Aorta (tissue), 5 donors: ENCODE data around the gene FARP2. TPM values are rescaled to one million over a fixed set of nuclear protein-coding genes. Genes with fewer than 3 reads are reported as not detected.

Experiments
- ATAC-seq: fragments of 200-7000 bp; cut with Tn5 transposase; one replicate; pipeline ENCODE4 v1.9.1; 2022; ENCODE audit warnings: moderate library complexity; ENCODE audit not compliant: low FRiP score
- DNase-seq, 2 donors: peaks; one replicate each; pipeline ENCODE4 v3.0.0-alpha.2; 2020
- H3K27ac ChIP-seq, 2 donors: one replicate each; pipeline ENCODE4 v1.5.1; 2013; ENCODE audit warnings: low read length in 2 of 2, mild to moderate bottlenecking in 2 of 2, moderate library complexity in 2 of 2, control low read depth in 1 of 2, inconsistent platforms in 1 of 2, low read depth in 1 of 2
- H3K27me3 ChIP-seq, 2 donors: one replicate each; pipeline ENCODE4 v1.6.1; 2013; ENCODE audit warnings: control low read depth in 1 of 2, low read length in 1 of 2, mild to moderate bottlenecking in 1 of 2, moderate library complexity in 1 of 2; ENCODE audit not compliant: insufficient read depth in 2 of 2, control insufficient read depth in 1 of 2
- H3K36me3 ChIP-seq, 2 donors: one replicate each; pipeline ENCODE4 v1.6.1; 2013; ENCODE audit warnings: control low read depth in 1 of 2, low read length in 1 of 2, mild to moderate bottlenecking in 1 of 2; ENCODE audit not compliant: insufficient read depth in 2 of 2, control insufficient read depth in 1 of 2
- H3K4me1 ChIP-seq, 2 donors: one replicate each; pipeline ENCODE4 v1.6.1; 2013; ENCODE audit warnings: low read length in 2 of 2, control low read depth in 1 of 2, mild to moderate bottlenecking in 1 of 2, moderate library complexity in 1 of 2; ENCODE audit not compliant: insufficient read depth in 2 of 2, control insufficient read depth in 1 of 2
- H3K4me3 ChIP-seq, 2 donors: one replicate each; pipeline ENCODE4 v1.5.1; 2013; ENCODE audit warnings: low read length in 2 of 2, control low read depth in 1 of 2, mild to moderate bottlenecking in 1 of 2
- H3K9me3 ChIP-seq: one replicate; pipeline ENCODE4 v1.6.1; 2013; ENCODE audit warnings: mild to moderate bottlenecking, low read length; ENCODE audit not compliant: control insufficient read depth
- whole genome bisulfite sequencing, 2 donors: extraction: QIAGEN DNeasy Blood & Tissue Kit; methylation state at CpG; one replicate each; pipeline ENCODE4 v1.1.7; 2013; 5-methylcytosine and 5-hydroxymethylcytosine counted together
- intact Hi-C, 2 donors: fragments of 100-400 bp; cut with DNase I; formaldehyde crosslinking; loops; one replicate each; pipeline versions ENCODE4 v1.14.2 to v1.15.0; 2022
- polyA plus RNA-seq, 2 donors: library from polyadenylated mRNA; stranded (reverse); fragments of 200-250 nt; gene quantifications; one replicate each; pipeline ENCODE4 v1.2.3, GENCODE V29; 2013
- total RNA-seq, 2 donors: library from RNA; stranded (reverse); fragmentation: NEBNext Ultra II Directional; extraction: Animal tissue kit (Norgen Biotek cat#: 25700); gene quantifications; one replicate each; pipeline ENCODE4 v1.2.1, GENCODE V29; 2021
- donor health status: healthy with polysubstance abuse.
- donor health status: Bipolar disorder and iron deficiency.
- donor health status: DM: no; HTN: no; CAD: no.
- donor health status: DM: no; HTN: no; CAD: no.
- donor health status: DM: yes; HTN: yes; CAD: no.

Gene FARP2
- total and polyA plus RNA-seq, 4 donors = 16.4 to 64.4 (median 48.7) TPM

- Histone ChIP-seq H3K36me3 (no peaks in the 10 kb centered on the region), H3K27ac (no peak overlapping the region), H3K9me3 (no peaks in the 10 kb centered on the region), H3K4me3 (no peak overlapping the region), H3K4me1 (no peaks in the 10 kb centered on the region), H3K27me3 (no peaks in the 10 kb centered on the region)
- WGBS, 2 donors = 80 to 83% methylated on average over 15 to 16 of the region's 16 CpGs
- DNase-seq (no peak), ATAC-seq (no peak)
- intact Hi-C loops = no loop called here
Observed at GRCh38 chr2:241494311-241494908, 138.3 kb downstream of the FARP2 start.

GRCh38 chr2:241495172-241496002 lies 139.3 kb downstream of the FARP2 start:
- 82 to 86% methylated on average over 34 of the region's 34 CpGs for WGBS, 2 donors
- Histone ChIP-seq H3K4me3 (no peak overlapping the region), H3K27me3 (no peaks in the 10 kb centered on the region), H3K9me3 (no peaks in the 10 kb centered on the region), H3K4me1 (no peaks in the 10 kb centered on the region), H3K36me3 (no peaks in the 10 kb centered on the region), H3K27ac (no peak overlapping the region)
- intact Hi-C loops = no loop called here
- ATAC-seq (no peak), DNase-seq (no peak)

GRCh38 chr2:241496003-241496707 lies 140.1 kb downstream of the FARP2 start:
- intact Hi-C loops = no loop called here
- no peaks in the 10 kb centered on the region for H3K27me3 ChIP-seq
- H3K4me1 ChIP-seq = no peaks in the 10 kb centered on the region
- no peak overlapping the region for H3K4me3 ChIP-seq
- no peaks in the 10 kb centered on the region for H3K36me3 ChIP-seq
- ATAC-seq (no peak), DNase-seq (no peak)
- 90 to 91% methylated on average over 28 of the region's 28 CpGs for WGBS, 2 donors
- no peaks in the 10 kb centered on the region for H3K9me3 ChIP-seq
- H3K27ac ChIP-seq = no peak overlapping the region

GRCh38 chr2:241496904-241497877 lies 141.1 kb downstream of the FARP2 start:
- H3K36me3 ChIP-seq = no peaks in the 10 kb centered on the region
- no peak overlapping the region for H3K4me3 ChIP-seq
- ATAC-seq = no peak
- no peak overlapping the region for H3K27ac ChIP-seq
- no peak for DNase-seq
- no peaks in the 10 kb centered on the region for H3K9me3 ChIP-seq
- WGBS, 2 donors = 86 to 87% methylated on average over 29 of the region's 29 CpGs
- no peaks in the 10 kb centered on the region for H3K27me3 ChIP-seq
- intact Hi-C loops = no loop called here
- H3K4me1 ChIP-seq = no peaks in the 10 kb centered on the region

GRCh38 chr2:241498115-241499070 lies 142.3 kb downstream of the FARP2 start:
- ATAC-seq = no peak
- Histone ChIP-seq H3K36me3 (no peaks in the 10 kb centered on the region), H3K27me3 (no peaks in the 10 kb centered on the region), H3K4me3 (no peak overlapping the region), H3K4me1 (no peaks in the 10 kb centered on the region), H3K9me3 (no peaks in the 10 kb centered on the region), H3K27ac (no peak overlapping the region)
- peak in 1 of 2 donors; percentile 69 for DNase-seq
- intact Hi-C loops = no loop called here
- WGBS, 2 donors = 89 to 90% methylated on average over 35 to 36 of the region's 36 CpGs

GRCh38 chr2:241499146-241499965 lies 143.3 kb downstream of the FARP2 start:
- WGBS, 2 donors = 78 to 80% methylated on average over 28 of the region's 28 CpGs
- intact Hi-C loops = no loop called here
- no peak for ATAC-seq
- H3K4me1 ChIP-seq = no peaks in the 10 kb centered on the region
- no peaks in the 10 kb centered on the region for H3K27me3 ChIP-seq
- no peaks in the 10 kb centered on the region for H3K9me3 ChIP-seq
- DNase-seq = peak in 1 of 2 donors; percentile 66
- no peak overlapping the region for H3K27ac ChIP-seq
- no peak overlapping the region for H3K4me3 ChIP-seq
- no peaks in the 10 kb centered on the region for H3K36me3 ChIP-seq

GRCh38 chr2:241500016-241500415 lies 143.9 kb downstream of the FARP2 start:
- 91 to 93% methylated on average over 10 of the region's 10 CpGs for WGBS, 2 donors
- H3K9me3 ChIP-seq = no peaks in the 10 kb centered on the region
- no peaks in the 10 kb centered on the region for H3K27me3 ChIP-seq
- intact Hi-C loops = no loop called here
- no peaks in the 10 kb centered on the region for H3K36me3 ChIP-seq
- H3K4me3 ChIP-seq = no peak overlapping the region
- DNase-seq (peak in 1 of 2 donors; percentile 45), ATAC-seq (no peak)
- H3K4me1 ChIP-seq = no peaks in the 10 kb centered on the region
- H3K27ac ChIP-seq = no peak overlapping the region
